NCI-H2196 (cell line): Measurements from ENCODE around the gene NELL1.

Experiments
- DNase-seq: peaks from one replicate; lab custom pipeline; 2025; ENCODE audit not compliant: unreplicated experiment; lab: John Stamatoyannopoulos, UW

NELL1 gene

GRCh38 chr11:20668131-20668809, 1.1 kb upstream of the NELL1 start:
- DNase-seq: no peak

GRCh38 chr11:20669820-20670684, 666 bp downstream of the NELL1 start:
- no peak for DNase-seq

GRCh38 chr11:20670932-20671403, 1.6 kb downstream of the NELL1 start:
- no peak for DNase-seq

GRCh38 chr11:20671856-20672546, 2.6 kb downstream of the NELL1 start:
- DNase-seq: peak; percentile 62

- DNase-seq: peak; percentile 15
Measured at GRCh38 chr11:20672575-20672974, 3.2 kb downstream of the NELL1 start.

GRCh38 chr11:20676658-20677057, 7.3 kb downstream of the NELL1 start:
- no peak for DNase-seq

- no peak for DNase-seq
Measured at GRCh38 chr11:20688761-20689160, 19.4 kb downstream of the NELL1 start.

- DNase-seq: no peak
Measured at GRCh38 chr11:20707876-20708275, 38.5 kb downstream of the NELL1 start.

- DNase-seq: no peak
Measured at GRCh38 chr11:20712912-20713311, 43.5 kb downstream of the NELL1 start.

GRCh38 chr11:20715464-20715863, 46.1 kb downstream of the NELL1 start:
- DNase-seq: no peak

GRCh38 chr11:20715931-20716330, 46.5 kb downstream of the NELL1 start:
- DNase-seq: no peak

- no peak for DNase-seq
Measured at GRCh38 chr11:20719821-20720220, 50.4 kb downstream of the NELL1 start.

GRCh38 chr11:20723366-20723765, 54.0 kb downstream of the NELL1 start:
- DNase-seq: no peak

- no peak for DNase-seq
Measured at GRCh38 chr11:20729597-20730105, 60.3 kb downstream of the NELL1 start.

GRCh38 chr11:20731676-20732215, 62.4 kb downstream of the NELL1 start:
- DNase-seq: no peak

GRCh38 chr11:20739107-20739506, 69.7 kb downstream of the NELL1 start:
- no peak for DNase-seq

- no peak for DNase-seq
Measured at GRCh38 chr11:20739577-20739976, 70.2 kb downstream of the NELL1 start.

GRCh38 chr11:20754933-20755332, 85.5 kb downstream of the NELL1 start:
- DNase-seq: peak; percentile 49

- no peak for DNase-seq
Measured at GRCh38 chr11:20759541-20759940, 90.2 kb downstream of the NELL1 start.

GRCh38 chr11:20760811-20761210, 91.4 kb downstream of the NELL1 start:
- no peak for DNase-seq
